ENCODE data around the gene CMIP. TPM values are rescaled to one million over a fixed set of nuclear protein-coding genes. Genes with fewer than 3 reads are reported as not detected.

Gene CMIP
- total RNA-seq, 1 donor from 2014 or later: 72.7 TPM

GRCh38 chr16:81703177-81704155 is 258.9 kb downstream of the CMIP start:
- DNase-seq (ENCODE audit: low spot score): no peak
- no peak for ATAC-seq
- intact Hi-C loops (cut with DNase I): no loop called here

GRCh38 chr16:81705261-81705660 is 260.7 kb downstream of the CMIP start:
- no peak for DNase-seq (ENCODE audit: low spot score)
- no peak for ATAC-seq
- intact Hi-C loops (cut with DNase I): no loop called here

GRCh38 chr16:81706327-81707295 is 262.0 kb downstream of the CMIP start:
- intact Hi-C loops (cut with DNase I): no loop called here
- DNase-seq (ENCODE audit: low spot score) (peak; percentile 48), ATAC-seq (no peak)

- intact Hi-C loops (cut with DNase I): no loop called here
- peak; percentile 64 for ATAC-seq
- DNase-seq (ENCODE audit: low spot score): no peak
Observed at GRCh38 chr16:81707411-81708265, 263.0 kb downstream of the CMIP start.

- intact Hi-C loops (cut with DNase I): no loop called here
Observed at GRCh38 chr16:81708266-81709015, 263.8 kb downstream of the CMIP start.

GRCh38 chr16:81709016-81709900 is 264.6 kb downstream of the CMIP start:
- intact Hi-C loops (cut with DNase I): no loop called here
- ATAC-seq: no peak
- DNase-seq (ENCODE audit: low spot score): no peak

More at GRCh38 chr16:81708266-81709015, 263.8 kb downstream of the CMIP start:
- ATAC-seq (peak; percentile 3), DNase-seq (ENCODE audit: low spot score) (no peak)

DNA sequence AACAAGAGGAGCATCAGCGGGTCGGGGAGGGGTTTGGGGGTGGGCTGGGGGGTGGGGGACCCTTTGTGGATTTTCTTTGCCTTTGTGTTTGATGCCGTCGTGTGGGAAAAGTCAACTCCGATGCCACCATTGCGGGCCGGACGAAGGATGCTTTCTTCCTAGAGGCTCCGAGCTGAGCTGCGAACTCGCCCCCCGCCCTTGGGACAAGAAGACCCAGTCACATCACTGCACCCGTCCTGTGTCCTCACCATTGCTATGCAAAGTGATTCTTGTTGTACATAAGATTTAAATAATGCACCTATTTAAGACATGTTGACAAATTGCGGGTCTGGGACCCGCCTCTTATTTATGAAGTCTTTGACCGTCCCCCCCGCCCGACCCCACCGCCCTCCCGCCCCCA is 265.4 kb downstream of the CMIP start:
- DNase-seq (ENCODE audit: low spot score) (no peak), ATAC-seq (no peak)
- intact Hi-C loops (cut with DNase I): no loop called here

DNA sequence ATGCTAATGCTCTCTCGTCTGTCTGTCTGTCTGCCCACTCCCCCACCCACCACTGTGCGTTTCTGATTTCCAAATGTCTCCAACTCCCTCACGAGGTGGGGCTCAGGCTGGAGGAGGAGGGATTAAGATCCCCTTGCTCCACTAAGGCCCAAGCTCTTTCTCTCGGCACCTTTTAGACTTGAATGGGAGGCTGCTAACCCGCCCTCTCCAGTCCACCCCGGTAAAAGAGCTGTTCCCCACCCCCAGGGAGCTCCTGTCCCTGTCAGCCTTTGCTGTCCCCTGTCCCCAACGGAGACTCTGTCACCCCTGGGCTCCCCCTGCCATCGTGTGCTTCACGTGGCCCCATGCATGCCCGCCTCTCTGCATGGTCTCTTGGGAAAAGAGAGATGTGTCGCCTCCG is 266.0 kb downstream of the CMIP start:
- intact Hi-C loops (cut with DNase I): no loop called here
- ATAC-seq: no peak
- no peak for DNase-seq (ENCODE audit: low spot score)

- intact Hi-C loops (cut with DNase I): no loop called here
- no peak for DNase-seq (ENCODE audit: low spot score)
- peak; percentile 38 for ATAC-seq
Observed at GRCh38 chr16:81711657-81712319, 267.2 kb downstream of the CMIP start.

DNA sequence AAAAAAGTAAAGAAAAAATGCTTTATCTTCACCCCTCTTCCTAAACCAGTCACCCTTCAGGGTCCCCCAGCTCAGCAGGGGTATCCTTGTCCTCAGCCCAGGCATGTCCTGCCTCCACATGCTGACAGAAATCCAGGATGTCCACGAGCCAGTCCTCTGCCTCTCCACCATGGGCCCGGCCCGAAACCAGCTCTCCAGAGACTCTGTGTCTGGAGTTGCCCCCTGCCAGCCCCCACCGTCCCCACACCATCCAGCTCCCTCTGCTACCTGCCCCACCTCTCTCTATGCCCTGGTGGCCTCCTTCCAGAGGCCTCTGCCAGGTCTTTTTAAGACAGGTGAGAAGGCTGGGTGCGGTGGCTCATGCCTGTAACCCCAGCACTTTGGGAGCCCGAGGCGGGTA is 268.1 kb downstream of the CMIP start:
- DNase-seq (ENCODE audit: low spot score): no peak
- intact Hi-C loops (cut with DNase I): no loop called here
- ATAC-seq: no peak

GRCh38 chr16:81713295-81713772 is 268.7 kb downstream of the CMIP start:
- DNase-seq (ENCODE audit: low spot score) (no peak), ATAC-seq (no peak)
- intact Hi-C loops (cut with DNase I): no loop called here

- intact Hi-C loops (cut with DNase I): no loop called here
- ATAC-seq (peak; percentile 13), DNase-seq (ENCODE audit: low spot score) (no peak)
Observed at GRCh38 chr16:81713796-81714195, 269.2 kb downstream of the CMIP start.

- no peak for DNase-seq (ENCODE audit: low spot score)
- intact Hi-C loops (cut with DNase I): no loop called here
- no peak for ATAC-seq
Observed at GRCh38 chr16:81714583-81714982, 270.0 kb downstream of the CMIP start.

GRCh38 chr16:81715358-81716196 is 271.0 kb downstream of the CMIP start:
- no peak for DNase-seq (ENCODE audit: low spot score)
- no peak for ATAC-seq
- intact Hi-C loops (cut with DNase I): no loop called here

DNA sequence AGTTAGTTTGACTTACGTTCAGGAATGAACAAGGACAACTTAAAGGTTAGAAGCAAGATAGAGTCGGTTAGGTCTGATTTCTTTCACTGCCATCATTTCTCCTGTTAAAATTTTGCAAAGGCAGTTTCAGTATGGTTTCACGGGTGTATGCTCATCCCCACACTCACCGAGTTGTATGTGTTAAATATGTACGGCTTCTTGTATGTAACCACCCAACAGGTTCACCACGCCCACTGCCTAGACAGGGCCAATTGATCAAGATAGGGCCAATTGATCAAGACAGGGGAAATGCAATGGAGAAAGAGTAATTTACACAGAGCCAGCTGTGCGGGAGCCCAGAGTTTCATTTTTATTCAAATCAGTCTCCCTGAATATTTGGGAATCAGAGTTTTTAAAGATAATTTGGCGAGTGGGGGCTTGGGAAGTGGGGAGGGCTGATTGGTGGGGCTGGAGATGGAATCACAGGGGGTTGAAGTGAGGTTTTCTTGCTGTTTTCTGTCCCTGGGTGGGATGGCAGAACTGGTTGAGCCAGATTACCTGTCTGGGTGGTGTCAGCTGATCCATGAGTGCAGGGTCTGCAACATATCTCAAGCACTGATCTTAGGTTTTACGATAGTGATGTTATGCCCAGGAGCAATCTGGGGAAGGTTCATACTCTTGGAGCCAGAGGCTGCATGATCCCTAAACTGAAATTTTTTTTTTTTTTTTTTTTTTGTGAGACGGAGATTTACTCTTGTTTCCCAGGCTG is 272.0 kb downstream of the CMIP start:
- ATAC-seq (no peak), DNase-seq (ENCODE audit: low spot score) (no peak)

More for the DNA sequence above, 272.0 kb downstream of the CMIP start:
- intact Hi-C loops (cut with DNase I): no loop called here
